Suprapubic skin (tissue), 3 donors: ENCODE results near the gene TMEM82.

Experiments used
- EP300 ChIP-seq: sonication (generic); formaldehyde crosslinking; IDR thresholded peaks from one replicate; pipeline ENCODE4 v1.6.1; 2017; ENCODE audit warnings: antibody characterized with exemption
- TF ChIP-seq, protein P1 (sequence below), 2 donors: fragments of 200-600 bp in 1 of 2; fragments of 450-650 bp in 1 of 2; sonication (generic) in 1 of 2; IDR thresholded peaks; one replicate each; pipeline ENCODE4 v1.5.1; 2016 to 2019; ENCODE audit warnings: antibody characterized with exemption in 2 of 2, mild to moderate bottlenecking in 1 of 2, moderate library complexity in 1 of 2

DNA sequence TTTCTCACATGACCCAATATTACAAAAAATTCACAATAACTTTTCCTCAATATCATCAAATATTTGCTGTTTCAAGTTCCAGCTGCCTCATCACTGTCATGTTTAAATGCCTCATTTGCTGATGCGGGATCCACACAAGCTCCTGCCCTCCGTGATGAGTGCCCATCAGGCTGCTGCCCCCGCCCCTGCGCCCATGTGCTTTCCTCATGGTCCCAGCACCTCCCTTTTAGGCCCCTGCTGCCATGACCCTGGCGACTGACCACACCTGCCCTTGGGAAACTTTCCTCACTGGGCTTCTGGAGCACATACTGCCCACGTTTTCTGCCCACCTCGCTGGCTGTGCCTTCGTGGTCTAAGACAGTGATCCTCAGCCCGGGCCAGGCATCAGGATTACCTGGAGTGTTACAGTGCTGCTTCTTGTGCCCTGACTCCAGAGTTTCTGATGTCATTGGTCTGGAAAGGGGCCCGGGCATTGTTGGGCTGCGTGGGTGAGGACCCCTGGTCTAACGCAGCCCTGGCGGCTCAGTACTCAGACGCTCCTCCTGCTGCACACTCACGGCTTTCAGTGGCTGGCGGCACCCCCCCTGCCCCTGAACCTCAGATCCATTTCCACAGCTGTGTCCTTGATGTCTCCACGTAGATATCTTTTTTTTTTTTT is 37.6 kb upstream of the TMEM82 start:
- TF ChIP-seq, protein P1, sequence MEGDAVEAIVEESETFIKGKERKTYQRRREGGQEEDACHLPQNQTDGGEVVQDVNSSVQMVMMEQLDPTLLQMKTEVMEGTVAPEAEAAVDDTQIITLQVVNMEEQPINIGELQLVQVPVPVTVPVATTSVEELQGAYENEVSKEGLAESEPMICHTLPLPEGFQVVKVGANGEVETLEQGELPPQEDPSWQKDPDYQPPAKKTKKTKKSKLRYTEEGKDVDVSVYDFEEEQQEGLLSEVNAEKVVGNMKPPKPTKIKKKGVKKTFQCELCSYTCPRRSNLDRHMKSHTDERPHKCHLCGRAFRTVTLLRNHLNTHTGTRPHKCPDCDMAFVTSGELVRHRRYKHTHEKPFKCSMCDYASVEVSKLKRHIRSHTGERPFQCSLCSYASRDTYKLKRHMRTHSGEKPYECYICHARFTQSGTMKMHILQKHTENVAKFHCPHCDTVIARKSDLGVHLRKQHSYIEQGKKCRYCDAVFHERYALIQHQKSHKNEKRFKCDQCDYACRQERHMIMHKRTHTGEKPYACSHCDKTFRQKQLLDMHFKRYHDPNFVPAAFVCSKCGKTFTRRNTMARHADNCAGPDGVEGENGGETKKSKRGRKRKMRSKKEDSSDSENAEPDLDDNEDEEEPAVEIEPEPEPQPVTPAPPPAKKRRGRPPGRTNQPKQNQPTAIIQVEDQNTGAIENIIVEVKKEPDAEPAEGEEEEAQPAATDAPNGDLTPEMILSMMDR (IDR thresholded peaks at IDR 0.05), result no peak
- no peak for TF ChIP-seq EP300
